Measurements from ENCODE around the gene CGN. TPM values are rescaled to one million over a fixed set of nuclear protein-coding genes. Genes with fewer than 3 reads are reported as not detected.

Gene CGN
- total and polyA plus RNA-seq, 2 of the 13 experiments (the other 11 are each of a cell fraction or from before 2014, with no cell fraction given) = 0.75 to 0.81 TPM

DNA sequence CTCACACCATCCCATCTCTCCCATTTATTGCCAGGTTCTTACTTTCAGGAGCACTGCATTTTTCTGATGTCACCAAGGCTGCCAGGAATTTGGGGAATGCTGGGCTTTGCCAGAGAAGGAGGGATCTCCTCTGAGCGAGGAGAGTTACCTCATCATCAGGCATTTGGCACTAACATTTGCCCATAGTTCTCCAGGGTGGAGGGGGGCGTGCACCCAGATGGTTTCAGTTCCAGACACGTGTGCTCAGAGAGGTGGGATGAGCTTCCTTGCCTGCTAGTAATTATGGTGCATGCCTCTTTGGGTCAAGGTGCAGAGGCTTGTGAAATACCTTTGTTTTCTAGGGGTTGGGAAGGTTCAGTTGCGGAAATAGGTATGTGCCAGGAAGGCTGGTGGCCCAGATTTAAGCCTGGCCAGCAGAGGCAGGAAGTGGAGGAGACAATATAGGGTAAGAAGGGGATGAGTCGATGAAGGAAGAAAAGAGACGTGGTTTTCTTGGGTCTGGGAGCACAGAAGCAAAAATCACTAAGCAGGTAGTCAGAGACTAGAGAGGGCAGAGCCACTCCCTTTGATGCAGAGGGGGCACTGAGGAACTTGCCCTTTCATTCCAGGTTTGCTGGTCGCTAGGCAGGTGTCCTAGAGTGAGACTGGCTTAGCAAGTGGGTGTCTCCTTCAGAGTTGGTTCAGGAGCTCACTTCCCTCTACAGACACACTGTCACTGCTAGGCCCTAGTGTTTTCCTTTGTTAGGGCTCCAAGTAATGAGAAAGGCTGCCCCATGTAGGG lies 36.1 kb downstream of the CGN start (continued):
- TF ChIP-seq SOX13 (IDR thresholded peaks at IDR 0.05) (peak; percentile 58), SOX13 (CRISPR knock-in tag; conservative IDR thresholded peaks at IDR 0.05 in 1 of 2, IDR thresholded peaks at IDR 0.05 in 1 of 2) (peak in 1 of 2 experiments; percentile 91; a peak in 2 of 4 replicates), HDAC1 (CRISPR knock-in tag; IDR thresholded peaks at IDR 0.05) (peak; percentile 85), CEBPB (IDR thresholded peaks at IDR 0.05; ENCODE audit: borderline replicate concordance, low read depth, low read length) (peak; percentile 89), ZFP62 (CRISPR knock-in tag; IDR thresholded peaks at IDR 0.05) (no peak), ZNF562 (CRISPR knock-in tag; IDR thresholded peaks at IDR 0.05; ENCODE audit: borderline replicate concordance) (no peak), GATAD2A (CRISPR knock-in tag; IDR thresholded peaks at IDR 0.05) (peak; percentile 93), ZNF773 (CRISPR knock-in tag; IDR thresholded peaks at IDR 0.05; ENCODE audit: borderline replicate concordance) (no peak), KDM4B (CRISPR knock-in tag; IDR thresholded peaks at IDR 0.05) (peak; percentile 66; the same call in 1 of the 2 replicates), GATAD1 (CRISPR knock-in tag; IDR thresholded peaks at IDR 0.05) (peak; percentile 51; the same call in 1 of the 2 replicates), RARA (CRISPR knock-in tag; IDR thresholded peaks at IDR 0.05) (peak; percentile 88), TGIF2 (CRISPR knock-in tag; IDR thresholded peaks at IDR 0.05) (peak; percentile 90; the same call in 1 of the 2 replicates), ZNF256 (CRISPR knock-in tag; conservative IDR thresholded peaks at IDR 0.05) (no peak), FOXJ3 (CRISPR knock-in tag; IDR thresholded peaks at IDR 0.05; ENCODE audit: borderline replicate concordance) (peak; percentile 58; the same call in 1 of the 2 replicates), ZNF660 (CRISPR knock-in tag; IDR thresholded peaks at IDR 0.05; ENCODE audit: borderline replicate concordance, low read depth) (no peak), NR3C1 (CRISPR knock-in tag; IDR thresholded peaks at IDR 0.05) (no peak)
- TF ChIP-seq, protein P1, sequence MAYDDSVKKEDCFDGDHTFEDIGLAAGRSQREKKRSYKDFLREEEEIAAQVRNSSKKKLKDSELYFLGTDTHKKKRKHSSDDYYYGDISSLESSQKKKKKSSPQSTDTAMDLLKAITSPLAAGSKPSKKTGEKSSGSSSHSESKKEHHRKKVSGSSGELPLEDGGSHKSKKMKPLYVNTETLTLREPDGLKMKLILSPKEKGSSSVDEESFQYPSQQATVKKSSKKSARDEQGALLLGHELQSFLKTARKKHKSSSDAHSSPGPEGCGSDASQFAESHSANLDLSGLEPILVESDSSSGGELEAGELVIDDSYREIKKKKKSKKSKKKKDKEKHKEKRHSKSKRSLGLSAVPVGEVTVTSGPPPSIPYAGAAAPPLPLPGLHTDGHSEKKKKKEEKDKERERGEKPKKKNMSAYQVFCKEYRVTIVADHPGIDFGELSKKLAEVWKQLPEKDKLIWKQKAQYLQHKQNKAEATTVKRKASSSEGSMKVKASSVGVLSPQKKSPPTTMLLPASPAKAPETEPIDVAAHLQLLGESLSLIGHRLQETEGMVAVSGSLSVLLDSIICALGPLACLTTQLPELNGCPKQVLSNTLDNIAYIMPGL (CRISPR knock-in tag; IDR thresholded peaks at IDR 0.05; ENCODE audit: borderline replicate concordance in 1 of 2, low read depth in 1 of 2) = peak in 1 of 2 experiments; percentile 45; a peak in 1 of 4 replicates
- TF ChIP-seq, protein P2, sequence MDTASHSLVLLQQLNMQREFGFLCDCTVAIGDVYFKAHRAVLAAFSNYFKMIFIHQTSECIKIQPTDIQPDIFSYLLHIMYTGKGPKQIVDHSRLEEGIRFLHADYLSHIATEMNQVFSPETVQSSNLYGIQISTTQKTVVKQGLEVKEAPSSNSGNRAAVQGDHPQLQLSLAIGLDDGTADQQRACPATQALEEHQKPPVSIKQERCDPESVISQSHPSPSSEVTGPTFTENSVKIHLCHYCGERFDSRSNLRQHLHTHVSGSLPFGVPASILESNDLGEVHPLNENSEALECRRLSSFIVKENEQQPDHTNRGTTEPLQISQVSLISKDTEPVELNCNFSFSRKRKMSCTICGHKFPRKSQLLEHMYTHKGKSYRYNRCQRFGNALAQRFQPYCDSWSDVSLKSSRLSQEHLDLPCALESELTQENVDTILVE (CRISPR knock-in tag; IDR thresholded peaks at IDR 0.05) = peak; percentile 58; the same call in 1 of the 2 replicates
- TF ChIP-seq, protein P3, sequence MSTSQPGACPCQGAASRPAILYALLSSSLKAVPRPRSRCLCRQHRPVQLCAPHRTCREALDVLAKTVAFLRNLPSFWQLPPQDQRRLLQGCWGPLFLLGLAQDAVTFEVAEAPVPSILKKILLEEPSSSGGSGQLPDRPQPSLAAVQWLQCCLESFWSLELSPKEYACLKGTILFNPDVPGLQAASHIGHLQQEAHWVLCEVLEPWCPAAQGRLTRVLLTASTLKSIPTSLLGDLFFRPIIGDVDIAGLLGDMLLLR (CRISPR knock-in tag; IDR thresholded peaks at IDR 0.05) = peak; percentile 65; the same call in 1 of the 2 replicates
- TF ChIP-seq, protein P4, sequence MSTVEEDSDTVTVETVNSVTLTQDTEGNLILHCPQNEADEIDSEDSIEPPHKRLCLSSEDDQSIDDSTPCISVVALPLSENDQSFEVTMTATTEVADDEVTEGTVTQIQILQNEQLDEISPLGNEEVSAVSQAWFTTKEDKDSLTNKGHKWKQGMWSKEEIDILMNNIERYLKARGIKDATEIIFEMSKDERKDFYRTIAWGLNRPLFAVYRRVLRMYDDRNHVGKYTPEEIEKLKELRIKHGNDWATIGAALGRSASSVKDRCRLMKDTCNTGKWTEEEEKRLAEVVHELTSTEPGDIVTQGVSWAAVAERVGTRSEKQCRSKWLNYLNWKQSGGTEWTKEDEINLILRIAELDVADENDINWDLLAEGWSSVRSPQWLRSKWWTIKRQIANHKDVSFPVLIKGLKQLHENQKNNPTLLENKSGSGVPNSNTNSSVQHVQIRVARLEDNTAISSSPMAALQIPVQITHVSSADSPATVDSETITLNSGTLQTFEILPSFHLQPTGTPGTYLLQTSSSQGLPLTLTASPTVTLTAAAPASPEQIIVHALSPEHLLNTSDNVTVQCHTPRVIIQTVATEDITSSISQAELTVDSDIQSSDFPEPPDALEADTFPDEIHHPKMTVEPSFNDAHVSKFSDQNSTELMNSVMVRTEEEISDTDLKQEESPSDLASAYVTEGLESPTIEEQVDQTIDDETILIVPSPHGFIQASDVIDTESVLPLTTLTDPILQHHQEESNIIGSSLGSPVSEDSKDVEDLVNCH (CRISPR knock-in tag; IDR thresholded peaks at IDR 0.05) = no peak
- TF ChIP-seq, protein P5, sequence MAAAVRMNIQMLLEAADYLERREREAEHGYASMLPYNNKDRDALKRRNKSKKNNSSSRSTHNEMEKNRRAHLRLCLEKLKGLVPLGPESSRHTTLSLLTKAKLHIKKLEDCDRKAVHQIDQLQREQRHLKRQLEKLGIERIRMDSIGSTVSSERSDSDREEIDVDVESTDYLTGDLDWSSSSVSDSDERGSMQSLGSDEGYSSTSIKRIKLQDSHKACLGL (CRISPR knock-in tag; IDR thresholded peaks at IDR 0.05) = 0 out of 2 replicates have a peak, but pooled peaks have one; percentile 24
